HG02798 (cell line): ENCODE data around the gene A3GALT2.
"Not testable (repeated sequence)": the region's sequence is repeated elsewhere in the genome, so short reads cannot be mapped to it uniquely, and the experiment has no call there.

Source experiments
- ATAC-seq: cut with Tn5 transposase; IDR thresholded peaks from one replicate; pipeline ENCODE4 v1.9.1; 2021; ENCODE audit warnings: mild to moderate bottlenecking; ENCODE audit not compliant: unreplicated experiment, poor library complexity

A3GALT2 gene

GRCh38 chr1:33296082-33296458 is 24.8 kb downstream of the A3GALT2 start:
- no peak for ATAC-seq

DNA sequence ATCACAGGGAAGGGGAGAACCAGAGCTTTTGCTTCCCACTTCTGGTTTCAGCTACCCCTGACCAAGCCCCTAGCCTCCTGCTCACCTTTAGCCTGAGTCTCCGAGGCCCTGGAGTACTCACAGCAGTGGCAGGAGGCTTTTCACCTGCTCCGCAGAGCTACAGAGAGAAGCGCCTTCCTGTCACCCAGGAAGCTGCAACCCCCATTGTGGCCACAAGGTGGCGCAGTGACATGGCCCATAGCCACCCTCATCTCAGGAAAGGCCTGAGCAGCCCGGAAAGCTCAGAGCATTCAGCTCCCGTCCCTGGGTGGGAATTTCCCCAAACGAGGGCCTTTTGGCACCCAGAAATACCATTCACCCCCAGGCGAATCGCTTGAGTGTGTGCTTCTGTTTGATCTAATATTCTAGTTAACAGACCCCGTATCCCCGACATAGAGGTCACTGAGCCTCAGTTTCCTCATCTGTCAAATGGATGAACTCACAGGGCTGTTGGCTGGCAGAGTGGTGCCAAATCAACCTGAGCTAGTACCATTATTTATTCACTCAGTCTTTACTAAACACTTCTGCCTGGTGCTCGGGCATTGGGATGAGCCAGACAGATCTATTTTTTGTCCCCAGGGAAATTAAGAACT is 25.3 kb downstream of the A3GALT2 start:
- ATAC-seq, result peak; percentile 85

GRCh38 chr1:33295023-33295422 is 25.9 kb downstream of the A3GALT2 start:
- ATAC-seq, result no peak

DNA sequence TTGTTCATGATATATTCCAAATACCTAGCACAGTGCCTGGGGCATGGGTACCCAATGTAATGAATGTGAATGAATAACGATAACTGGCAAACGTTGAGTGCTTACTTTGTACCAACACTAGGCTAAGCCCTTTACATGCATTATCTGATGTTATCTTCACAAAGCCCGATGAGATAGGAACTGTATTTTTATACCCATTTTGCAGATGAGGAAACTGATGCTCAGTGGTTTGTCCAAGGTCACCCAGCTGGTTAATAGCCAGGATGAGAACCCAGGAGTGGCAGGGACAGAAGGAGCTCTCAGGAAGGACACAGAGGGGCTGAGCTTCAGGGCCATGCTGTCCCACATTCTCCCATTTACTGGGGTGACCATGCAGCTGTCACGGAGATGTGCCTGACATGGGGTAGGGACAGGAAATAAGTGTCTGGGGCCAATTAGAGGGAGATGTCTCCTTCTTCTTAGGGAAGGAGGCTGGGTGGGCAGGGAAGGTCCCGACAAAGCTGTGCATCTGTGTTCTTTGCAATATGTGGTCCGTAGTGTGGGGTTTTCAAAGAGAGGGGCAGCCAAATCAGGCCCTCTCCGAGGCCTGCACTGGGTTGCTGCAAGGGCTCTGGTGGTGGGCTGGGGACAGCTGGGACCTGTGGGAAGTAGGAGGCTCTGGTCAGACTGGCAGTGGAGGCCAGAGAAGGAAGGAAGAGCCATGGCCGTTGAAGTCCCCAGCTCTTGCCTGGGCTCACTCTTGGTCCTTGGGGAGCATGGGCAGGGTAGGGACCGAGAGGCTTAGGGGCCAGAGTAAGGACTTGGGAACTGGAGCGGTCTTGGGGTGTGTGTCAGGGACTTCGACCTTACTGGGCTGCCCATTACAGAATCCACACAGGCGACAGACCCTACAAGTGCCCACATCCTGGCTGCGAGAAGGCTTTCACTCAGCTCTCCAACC is 26.6 kb downstream of the A3GALT2 start:
- ATAC-seq, result no peak

- ATAC-seq, result no peak
Observed at GRCh38 chr1:33292726-33293340, 28.1 kb downstream of the A3GALT2 start.

- ATAC-seq, result not testable (repeated sequence)
Observed at GRCh38 chr1:33290615-33291014, 30.3 kb downstream of the A3GALT2 start.

- ATAC-seq, result no peak
Observed at GRCh38 chr1:33289858-33290154, 31.1 kb downstream of the A3GALT2 start.

DNA sequence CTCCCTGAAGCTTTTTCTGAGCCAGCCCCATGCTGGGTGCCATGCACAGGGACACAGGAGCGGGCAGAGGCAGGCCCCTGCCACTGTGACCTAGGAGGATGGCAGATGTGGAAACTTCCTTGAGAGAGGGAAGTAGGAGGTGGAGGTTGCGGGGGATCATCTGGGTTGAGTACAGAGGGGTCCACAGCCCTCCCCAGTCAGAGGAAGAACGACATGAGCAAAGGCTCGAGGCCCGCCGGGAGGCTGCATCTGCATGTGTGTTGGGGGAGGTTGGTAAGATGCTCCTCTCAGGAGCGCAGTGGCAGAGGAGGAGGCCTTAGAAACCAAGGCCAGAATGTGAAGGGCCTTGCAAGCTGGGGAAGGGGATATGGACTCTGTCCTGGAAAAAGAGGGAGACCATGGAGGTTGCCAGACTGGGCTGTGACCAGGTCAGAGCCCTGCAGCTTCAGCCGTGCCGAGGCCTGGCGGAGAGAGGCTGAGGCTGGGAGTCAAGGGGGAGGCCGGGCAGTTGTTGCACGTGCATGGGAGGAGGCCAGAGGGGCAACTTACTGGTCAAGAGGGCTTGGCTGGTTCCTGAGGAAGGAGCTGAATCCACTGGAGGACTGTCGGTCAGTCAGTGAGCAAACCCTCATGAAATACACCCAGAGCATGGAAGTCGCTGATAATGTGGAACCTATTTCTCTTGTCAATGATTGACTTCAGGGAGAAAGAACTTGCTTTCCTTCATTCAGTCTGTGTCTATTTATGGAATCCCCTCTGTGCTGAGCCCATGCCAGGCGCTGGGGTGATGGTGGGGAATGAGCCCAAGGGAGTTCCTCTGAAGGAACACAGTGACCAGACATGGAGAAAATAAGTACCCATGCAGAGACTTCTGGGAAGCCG is 31.7 kb downstream of the A3GALT2 start:
- ATAC-seq, result no peak

DNA sequence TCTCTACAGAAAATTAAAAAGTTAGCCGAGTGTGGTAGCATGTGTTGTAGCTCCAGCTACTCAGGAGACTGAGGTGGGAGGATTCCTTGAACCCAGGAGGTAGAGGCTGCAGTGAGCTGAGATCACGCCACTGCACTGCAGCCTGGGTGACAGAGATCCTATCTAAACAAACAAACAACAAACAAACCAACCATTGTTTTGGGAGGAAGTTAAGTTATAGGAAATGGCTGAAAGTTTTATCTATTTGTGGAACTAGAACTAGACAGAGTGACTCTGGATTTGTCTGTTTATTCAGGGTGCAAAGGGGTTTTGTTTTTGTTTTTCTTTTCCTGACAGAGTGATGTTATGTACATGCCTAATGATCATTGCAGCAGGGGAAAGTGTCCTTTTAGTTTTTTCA is 33.6 kb downstream of the A3GALT2 start:
- no peak for ATAC-seq

DNA sequence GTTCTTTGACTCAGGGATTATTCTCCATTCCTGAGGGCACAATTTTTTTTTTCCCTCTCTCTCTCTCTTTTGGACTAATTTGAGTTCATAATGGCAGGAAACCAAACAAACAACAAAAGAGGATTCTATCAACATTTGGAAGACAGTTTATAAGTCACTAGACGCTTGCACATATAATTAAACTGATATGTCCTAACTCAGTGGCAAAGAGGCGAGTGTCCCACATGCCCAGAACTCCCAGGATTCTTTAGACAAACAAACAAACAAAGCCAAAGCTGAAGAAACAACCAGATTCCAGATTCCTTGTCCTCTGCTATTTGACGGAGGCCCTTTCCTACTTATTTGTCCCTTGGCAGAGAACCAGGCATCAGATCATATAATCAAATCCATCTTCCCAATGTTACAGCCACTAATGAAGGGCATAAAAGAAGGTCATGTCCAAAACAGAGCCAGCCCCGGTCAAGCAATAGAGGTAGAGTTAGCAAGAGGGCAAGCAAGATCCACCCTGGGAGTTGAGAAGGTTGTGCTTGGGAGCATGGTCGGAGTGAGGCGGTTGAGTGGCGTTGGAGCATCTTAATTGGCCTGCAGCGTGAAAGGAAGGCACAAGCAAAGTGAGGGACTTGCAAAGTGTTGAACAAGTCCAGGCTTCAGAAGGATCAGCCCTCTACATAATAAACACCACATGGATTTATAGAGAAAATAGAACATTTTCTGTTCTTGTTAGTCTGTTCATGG is 34.3 kb downstream of the A3GALT2 start:
- no peak for ATAC-seq

GRCh38 chr1:33284049-33284448 is 36.8 kb downstream of the A3GALT2 start:
- no peak for ATAC-seq

GRCh38 chr1:33282791-33283190 is 38.1 kb downstream of the A3GALT2 start:
- ATAC-seq, result no peak

DNA sequence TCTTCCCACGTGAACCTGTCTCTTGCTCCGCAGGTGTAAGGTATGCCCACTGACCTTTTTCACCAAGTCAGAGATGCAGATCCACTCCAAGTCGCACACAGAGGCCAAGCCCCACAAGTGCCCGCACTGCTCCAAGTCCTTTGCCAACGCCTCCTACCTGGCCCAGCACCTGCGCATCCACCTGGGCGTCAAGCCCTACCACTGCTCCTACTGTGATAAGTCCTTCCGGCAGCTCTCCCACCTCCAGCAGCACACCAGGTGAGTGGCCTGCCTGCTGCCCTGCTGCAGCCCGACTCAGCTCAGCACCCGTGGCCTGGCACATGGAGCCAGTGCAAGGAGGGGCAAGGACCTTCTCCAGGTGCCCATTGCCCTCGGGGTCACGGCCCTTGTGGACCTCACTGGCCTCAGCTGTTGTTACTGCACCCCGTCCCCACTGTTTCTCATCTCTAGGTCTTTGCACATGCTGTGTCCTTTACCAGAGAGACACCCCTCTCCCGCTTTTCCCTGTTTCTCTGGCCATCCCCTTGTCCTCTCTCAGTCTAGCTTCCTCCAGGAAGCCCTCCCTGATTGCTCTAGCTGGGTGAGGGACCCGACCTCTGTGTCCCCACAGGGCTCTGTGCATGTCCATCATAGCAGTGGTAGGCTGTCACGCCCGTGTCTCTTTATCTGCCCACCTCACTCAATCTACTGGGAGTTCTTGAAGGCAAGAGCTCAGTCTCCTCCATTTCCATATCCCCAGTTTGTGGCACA is 39.2 kb downstream of the A3GALT2 start:
- ATAC-seq, result no peak

DNA sequence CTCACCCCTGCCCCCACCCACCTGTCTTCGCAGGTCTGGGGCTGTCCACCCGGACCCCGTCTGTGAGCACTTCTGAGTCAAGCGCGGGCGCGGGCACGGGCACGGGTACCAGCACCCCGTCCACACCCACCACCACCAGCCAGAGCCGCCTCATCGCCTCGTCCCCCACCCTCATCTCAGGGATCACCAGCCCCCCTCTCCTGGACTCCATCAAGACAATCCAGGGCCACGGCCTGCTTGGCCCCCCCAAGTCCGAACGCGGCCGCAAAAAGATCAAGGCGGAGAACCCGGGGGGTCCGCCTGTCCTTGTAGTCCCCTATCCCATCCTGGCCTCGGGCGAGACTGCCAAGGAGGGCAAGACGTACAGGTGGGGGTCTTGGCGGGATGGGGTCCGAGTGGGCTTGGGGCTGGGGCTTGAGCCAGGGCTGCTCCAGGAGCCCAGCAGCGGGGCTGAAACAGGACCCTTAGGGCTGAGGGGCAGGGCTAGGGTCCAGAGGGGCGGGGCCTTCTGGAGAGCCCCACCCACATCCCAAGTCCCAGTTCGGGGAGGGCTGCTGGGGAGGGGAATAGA is 40.7 kb downstream of the A3GALT2 start:
- ATAC-seq, result no peak

DNA sequence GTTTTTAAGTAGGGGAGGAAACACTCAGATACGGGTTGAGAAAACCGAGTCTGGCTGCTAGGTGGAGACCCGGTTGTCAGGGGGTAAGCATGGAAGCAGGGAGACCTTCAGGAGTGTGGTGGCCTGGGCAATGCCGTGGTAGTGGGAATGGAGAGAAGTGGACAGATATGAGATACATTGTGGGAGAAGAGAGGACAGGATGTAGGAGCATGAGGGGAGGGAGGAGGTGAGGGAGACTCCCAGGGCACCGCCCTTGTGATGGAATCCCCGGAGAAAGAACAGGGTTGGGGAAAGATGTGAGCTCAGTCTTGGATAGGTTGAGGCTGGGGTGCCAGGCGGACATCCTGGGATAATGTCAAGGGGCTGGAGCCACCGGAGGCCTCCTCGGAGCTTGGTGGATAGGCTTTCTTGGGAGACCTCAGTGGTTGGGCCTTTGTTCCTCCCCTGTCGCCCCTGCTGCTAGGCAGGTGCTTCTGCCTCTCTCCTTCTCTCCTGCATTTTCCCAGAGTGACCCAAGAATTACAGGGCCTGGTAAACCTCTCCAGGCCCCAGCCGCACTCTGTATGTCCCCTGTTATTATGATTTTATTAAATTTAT is 43.3 kb downstream of the A3GALT2 start:
- ATAC-seq, result no peak

DNA sequence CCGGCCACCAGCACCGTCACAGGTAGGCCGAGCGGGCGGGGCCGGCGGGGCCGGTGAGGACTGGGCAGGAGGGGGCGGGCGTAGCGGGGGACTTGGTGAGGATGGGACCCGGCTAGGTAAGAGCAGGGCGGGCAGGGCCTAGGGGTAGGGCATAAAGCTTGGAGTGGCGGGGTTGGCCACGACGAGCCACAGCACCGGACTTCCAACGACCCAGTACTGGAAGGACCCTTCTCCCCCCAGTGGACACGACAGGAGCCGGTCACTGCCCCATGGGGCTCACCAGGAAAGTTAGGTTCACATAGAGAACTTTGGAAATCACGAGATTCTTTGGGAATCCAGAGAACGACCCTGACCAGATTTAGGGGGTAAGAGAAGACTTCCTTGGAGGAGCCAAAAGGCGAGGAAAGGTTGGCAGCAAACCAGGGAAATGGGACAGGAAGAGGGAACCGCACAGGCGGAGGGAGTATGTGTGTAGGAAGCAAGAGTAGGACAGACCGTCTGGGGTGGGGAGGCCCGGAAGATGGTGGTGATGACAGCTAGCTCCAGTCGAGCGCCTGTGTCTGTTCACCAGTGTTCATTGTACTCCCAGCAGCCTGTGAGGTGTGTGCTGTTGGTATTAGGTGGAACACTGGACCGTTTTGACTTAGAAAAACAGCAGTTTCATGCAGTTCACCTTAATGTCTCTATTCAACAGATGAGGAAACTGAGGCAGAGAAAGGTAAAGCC is 44.2 kb downstream of the A3GALT2 start:
- no peak for ATAC-seq

DNA sequence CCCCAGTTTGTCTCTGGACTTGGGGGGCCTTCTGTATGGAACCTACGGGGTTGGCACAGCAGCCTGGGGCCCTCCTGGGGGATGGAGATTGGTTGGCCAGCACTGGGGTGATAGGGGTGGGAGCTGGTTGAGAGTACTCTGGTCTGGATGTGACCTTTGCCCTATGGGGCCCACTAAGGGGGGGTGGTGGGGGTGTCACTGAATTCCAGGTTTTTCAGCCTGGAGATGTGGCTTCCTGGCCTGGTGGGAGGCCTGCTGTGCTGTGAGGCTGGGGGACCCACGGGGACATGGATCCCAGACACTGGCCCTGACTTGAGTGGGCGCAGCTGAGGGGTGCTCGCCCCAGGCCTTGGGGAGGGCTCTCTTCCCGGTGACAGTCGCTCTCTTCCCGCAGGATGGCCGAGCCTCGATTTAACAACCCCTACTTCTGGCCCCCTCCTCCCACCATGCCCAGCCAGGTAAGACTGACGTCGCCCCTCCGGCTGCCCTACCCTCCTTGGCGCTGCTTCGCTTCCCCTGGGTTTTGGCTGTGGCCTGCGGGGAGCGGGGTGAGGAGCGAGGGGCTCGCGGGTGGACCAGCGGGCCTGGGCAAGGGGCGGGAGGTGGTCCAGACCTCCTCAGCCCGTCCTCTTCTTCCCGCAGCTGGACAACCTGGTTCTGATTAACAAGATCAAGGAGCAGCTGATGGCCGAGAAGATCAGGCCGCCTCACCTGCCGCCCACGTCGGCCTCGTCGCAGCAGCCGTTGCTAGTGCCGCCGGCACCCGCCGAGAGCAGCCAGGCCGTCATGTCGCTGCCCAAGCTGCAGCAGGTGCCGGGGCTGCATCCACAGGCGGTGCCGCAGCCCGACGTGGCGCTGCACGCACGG is 45.0 kb downstream of the A3GALT2 start:
- no peak for ATAC-seq
